ENCODE results near the gene DLX4.
A peak's percentile ranks its signal among the peaks of the same experiment; 100 is the strongest.

The DLX4 gene

GRCh38 chr17:49949634-49950033 lies 19.4 kb upstream of the DLX4 start:
- no peak for DNase-seq

GRCh38 chr17:49951362-49952082 lies 17.5 kb upstream of the DLX4 start:
- no peak for DNase-seq

GRCh38 chr17:49952209-49952911 lies 16.6 kb upstream of the DLX4 start:
- peak; percentile 44 for DNase-seq

- DNase-seq: no peak
These were observed 16.0 kb upstream of the DLX4 start for GRCh38 chr17:49952912-49953497.

GRCh38 chr17:49955157-49955556 lies 13.8 kb upstream of the DLX4 start:
- DNase-seq: no peak

- DNase-seq: no peak
These were observed 12.2 kb upstream of the DLX4 start for GRCh38 chr17:49956780-49957179.

DNA sequence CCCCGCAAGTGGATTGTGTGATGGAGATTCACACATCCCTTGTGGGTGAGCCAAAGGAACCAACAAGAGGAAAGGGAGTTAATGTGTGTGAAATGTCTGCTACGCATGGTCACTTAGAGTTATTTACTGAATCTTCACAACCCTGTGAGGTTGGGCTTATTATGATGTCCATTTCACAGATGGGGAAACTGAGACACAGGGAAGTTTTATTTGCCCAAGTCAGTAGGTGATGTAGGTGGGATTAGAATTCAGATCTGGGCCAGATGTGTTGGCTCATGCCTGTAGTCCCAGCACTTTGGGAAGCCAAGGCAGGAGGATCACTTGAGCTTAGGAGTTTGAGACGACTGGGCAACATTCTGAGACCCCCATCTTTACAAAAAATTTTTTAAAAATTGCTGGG lies 11.6 kb upstream of the DLX4 start:
- DNase-seq: no peak

- no peak for DNase-seq
These were observed 10.3 kb upstream of the DLX4 start for GRCh38 chr17:49958723-49959122.

DNA sequence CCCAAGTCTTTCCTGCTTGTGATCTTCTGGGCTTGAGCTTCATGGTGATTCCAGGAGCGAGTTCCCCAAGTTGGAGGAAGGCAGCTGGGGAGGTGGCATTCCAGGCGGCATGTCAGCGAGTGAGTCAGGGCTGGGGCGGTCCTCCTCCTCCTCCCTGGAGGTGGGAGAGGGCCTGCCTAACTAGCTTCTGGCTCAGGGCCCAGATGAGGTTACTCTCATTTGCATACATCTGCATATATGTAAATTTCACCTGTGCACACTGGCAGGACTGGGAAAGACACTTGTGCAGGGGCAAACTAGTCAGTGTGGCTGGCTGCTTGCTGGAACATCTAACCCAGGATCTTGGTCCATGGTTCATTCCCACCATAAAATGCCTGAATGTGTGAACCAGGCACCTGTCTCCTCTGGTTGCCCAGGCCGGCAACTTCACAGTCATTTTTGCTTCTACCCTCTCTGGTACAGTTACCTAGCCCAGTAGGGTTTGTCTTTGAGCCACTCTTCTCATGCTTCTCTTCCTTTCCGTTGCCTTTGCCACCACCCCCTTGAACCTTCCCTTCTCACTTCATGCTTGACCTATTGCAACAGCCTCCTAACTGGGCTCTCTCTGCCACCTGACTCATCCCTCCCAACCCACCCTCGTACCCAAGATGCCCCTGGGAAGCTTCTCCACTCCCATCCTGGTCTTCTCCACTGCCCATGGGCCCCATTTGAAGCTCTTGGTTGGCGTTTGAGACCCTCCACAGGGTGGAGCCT lies 9.6 kb upstream of the DLX4 start:
- peak; percentile 16 for DNase-seq

GRCh38 chr17:49962599-49963308 lies 6.2 kb upstream of the DLX4 start:
- DNase-seq: no peak

GRCh38 chr17:49963309-49963625 lies 5.7 kb upstream of the DLX4 start:
- DNase-seq: no peak

DNA sequence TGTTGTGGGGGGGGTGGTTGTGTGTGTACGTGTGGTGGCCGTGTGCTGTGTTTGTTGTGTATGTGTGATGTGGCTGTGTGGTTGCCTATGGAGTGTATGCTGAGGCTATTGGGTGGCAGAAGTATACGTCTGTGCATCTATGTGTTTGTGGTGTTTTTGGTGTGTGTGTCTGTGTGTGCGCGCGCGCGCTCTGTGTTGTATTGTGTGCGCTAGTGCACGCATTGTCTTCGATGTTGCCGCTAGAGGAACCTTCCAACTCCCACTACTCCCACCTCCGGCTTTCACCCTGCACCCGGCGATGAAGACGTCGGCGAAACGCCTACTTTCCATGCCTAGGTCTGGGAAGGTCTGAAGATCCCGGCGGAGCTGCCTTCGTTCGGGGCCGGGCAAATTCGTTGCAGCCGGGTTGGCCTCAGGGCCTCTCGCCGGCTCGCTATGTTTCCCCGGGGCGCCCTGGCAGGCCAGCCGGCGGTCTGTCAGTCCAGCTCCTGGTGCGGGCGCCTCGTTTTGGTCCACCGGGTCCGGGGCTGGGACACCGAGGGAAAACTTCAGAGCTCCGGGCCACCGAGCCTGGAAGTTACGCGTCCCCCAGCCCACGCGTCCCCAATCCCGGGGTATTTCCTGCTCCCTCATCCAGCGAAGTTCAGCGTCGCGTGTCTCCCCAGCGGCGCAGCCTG lies 5.2 kb upstream of the DLX4 start:
- no peak for DNase-seq

DNA sequence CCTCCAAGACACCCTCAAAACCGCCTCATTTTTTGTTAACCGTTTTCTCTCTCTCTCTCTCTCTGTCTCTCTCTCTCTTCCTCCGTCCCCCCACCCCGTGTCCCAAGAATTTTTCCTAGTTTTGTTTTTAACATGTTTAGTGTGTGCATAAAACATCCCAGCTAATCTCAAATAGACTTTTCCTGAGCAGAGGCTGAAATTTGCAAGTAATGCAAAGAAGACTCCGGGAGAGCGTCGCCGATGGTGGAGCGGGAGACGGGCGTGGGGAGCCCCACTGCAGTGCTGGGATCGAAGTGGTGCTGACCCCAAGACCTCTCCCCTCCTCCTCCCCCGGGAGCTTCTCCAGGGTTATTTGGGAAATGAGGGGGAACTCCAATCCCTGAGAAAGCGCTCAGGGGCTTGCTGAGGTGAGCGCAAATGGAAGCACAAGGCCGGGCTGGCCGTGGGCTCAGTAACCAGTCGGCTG lies 4.7 kb upstream of the DLX4 start:
- no peak for DNase-seq

GRCh38 chr17:49964769-49965523 lies 4.0 kb upstream of the DLX4 start:
- DNase-seq: no peak

DNA sequence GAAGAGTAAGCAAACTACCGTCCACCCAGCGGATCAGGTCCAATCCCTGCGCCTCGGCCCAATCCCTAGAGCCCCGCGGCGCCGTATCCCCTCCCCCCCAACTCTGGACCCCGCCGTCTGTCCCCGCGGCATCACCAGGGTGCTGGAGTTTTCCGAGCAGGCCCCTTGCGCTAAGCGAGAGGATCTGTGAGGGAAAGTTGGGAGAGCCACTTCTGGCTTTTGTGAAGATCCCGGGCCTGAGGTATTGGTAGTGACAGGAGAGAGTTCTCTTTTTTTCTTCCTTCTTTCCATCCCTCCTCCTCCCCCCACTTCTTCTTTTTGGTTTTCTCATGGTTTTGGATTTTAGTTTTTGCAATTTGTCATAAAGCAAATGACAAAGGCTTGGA lies 3.5 kb upstream of the DLX4 start:
- no peak for DNase-seq

DNA sequence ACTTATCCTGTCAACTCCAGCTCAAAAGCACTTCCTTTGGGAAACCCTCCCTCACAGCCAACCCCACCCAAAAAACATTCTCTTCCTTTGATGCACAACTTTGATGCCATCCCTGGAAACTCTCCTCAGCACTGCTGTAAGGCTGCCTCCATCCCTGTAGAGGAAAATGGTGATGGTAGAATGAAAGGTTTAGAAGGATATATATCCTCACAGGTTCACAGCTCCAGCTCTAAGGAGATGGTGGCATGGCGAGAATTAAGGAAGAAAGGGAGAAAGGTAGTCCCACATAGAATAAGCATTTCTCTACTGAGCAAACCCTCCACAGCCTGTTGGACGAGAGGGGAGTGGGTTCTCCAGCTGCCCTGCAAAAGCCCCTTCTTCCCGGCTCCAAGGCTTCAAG lies 2.2 kb upstream of the DLX4 start:
- no peak for DNase-seq

GRCh38 chr17:49967205-49967604 lies 1.8 kb upstream of the DLX4 start:
- no peak for DNase-seq

DNA sequence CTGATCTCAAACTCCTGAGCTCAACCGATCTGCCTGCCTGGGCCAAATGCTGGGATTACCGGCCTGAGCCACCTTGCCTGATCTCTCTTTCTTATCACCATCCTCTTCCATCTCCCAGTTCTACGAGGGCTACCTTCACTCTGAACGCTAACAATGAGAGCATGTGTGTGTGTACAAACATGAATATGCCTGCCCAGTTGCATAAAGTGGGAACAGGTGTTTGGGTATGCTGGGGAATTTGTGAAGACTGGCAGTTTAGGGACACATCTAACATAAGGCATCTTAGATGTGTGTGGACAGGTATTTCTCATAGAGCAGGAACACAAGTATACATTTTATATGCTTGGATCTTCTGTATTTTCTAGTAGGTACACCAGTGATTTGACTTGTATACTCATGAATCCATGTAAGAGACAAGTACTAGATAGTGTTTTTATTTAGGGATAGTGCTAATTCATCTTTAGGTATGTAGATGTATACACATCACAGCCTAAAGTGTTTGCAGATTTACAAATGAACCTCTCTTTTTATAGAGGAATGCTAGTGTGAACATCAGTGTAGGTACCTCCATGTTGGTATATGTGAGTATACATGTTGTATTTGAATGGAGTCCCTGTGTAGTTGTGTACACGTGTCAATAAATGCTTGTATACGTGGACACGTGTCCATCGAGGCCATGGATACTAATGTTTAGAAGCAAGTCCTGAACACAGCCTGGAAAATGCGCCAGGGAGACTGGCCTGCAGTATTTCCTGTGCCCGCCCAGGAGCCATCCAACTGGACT lies 1.2 kb upstream of the DLX4 start:
- no peak for DNase-seq

GRCh38 chr17:49968405-49969133 lies 421 bp upstream of the DLX4 start:
- DNase-seq: peak; percentile 35

DNA sequence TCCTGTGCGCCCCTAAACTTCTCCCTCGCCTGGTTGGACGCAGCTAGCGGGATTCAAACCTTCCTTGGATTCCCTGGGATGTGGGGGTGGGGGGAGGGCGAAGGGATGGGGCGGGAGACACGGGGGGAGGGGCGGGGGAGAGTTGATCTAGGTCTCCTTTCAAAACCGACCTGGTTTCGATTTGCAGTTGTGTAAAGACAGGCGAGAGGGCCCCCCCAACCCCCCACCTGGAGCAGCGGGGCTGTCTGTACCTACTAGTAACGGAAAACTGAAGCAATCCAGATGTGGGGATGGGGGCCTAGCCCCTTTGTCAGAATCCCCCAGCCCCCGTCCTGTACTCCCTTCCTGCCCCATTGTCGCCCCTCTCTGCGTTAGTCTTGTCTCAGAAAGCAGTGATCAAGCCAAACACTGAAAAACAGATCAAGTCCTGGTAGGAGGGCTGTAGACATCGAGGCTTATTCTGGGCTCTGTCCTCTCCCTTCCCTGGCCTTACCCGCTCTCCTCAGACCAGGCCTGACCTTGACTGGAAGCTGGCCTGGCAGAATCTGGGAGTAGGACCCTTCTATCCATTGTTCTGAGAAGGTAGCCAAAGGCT lies 902 bp downstream of the DLX4 start:
- no peak for DNase-seq

Measured in fibroblast of upper back skin (primary cell).